C1 segment of cervical spinal cord (tissue), 14 donors: ENCODE measurements around the gene ZNF282.
A peak's percentile ranks its signal among the peaks of the same experiment; 100 is the strongest.

Source experiments
- DNase-seq, 14 donors: peaks; one replicate each; lab custom pipeline; 2025; lab: John Stamatoyannopoulos, UW

The ZNF282 gene

DNA sequence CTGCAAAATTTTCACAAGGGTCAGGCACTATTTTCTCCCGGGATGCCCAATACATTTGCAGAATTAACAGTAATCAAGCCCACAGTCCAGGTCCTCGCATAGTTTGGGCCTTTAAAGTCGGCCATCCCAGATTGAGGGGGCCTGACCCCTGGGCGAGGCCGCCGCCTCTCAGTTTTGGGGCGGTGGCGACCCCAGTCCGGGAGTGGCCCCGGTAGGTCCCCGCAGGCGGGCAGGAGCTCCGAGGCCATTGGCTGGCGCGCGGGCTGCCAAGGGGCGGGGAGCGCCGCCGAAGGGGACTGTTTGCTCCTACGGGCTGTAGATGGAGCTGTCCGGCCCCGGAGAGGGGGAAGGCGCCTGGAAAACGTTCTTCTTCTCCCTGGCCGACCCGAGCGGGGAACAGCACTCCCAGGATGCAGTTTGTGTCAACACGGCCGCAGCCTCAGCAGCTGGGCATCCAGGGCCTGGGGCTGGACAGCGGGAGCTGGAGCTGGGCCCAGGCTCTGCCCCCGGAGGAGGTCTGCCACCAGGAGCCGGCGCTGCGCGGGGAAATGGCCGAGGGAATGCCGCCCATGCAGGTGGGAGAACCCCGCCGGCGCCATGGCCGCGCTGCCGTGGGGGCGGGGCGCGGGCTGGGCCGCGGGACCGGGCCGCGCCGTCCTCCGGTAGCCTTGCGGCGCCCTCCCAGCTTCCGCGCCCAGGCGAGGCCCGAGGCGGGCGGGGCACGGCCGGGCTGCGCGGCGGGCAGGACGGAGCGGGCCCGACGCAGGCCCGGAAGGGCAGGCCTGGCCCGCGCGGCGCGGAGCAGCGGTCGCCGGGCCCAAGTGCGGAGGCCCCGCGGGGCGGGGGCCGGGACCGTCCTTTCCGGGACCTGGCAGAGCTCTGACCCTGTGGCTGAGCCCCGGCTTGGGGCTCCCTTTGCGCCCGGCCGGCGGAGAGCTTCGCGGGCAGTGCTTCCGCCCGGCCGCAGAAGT, at the start of gene ZNF282:
TSS of gene ZNF282 (plus strand) at position 367 of the 971 bp plus-strand sequence. CDS start at position 411, 44 bp downstream.
- DNase-seq, result peak; percentile 46 to 88 (median 82)

DNA sequence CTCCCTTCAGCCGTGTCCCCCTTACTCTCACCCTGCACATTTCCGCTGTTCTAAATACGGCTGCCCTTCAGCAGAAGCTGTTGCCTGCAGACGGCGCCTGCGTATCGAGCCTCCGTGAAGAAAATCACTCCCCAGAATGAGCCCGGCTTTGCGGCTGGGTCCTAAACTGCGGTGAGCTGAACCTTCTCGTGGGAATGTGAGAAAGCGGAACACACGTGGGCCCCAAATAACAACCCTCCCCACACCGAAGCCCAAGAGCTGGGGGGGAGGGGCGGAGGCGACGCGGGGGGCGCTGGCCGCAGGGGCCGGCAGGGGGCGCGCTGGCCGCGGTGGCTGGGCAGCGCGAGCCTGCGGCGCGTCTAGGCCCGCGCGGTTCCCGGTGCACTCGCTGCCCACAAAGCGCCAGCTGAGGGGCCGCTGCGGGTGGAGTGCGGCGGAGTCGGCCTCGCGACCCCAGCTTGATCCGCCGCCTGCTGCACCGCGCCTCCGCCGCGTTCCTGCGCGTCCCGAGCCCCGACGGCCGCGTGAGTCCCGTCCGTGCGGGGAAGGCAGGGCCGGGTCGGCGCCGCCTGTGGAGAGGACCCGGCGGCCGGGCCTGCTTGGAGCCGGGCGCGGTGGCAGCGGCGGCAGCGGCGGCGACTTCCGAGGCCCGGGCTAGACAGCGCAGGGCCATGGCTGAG, 48.1 kb upstream of the ZNF282 start, which contains the start of gene ZNF398:
TSS of gene ZNF398 (plus strand) at position 382 of the 680 bp plus-strand sequence. CDS start at position 672, 290 bp downstream.
- peak; percentile 13 to 87 (median 67) for DNase-seq

DNA sequence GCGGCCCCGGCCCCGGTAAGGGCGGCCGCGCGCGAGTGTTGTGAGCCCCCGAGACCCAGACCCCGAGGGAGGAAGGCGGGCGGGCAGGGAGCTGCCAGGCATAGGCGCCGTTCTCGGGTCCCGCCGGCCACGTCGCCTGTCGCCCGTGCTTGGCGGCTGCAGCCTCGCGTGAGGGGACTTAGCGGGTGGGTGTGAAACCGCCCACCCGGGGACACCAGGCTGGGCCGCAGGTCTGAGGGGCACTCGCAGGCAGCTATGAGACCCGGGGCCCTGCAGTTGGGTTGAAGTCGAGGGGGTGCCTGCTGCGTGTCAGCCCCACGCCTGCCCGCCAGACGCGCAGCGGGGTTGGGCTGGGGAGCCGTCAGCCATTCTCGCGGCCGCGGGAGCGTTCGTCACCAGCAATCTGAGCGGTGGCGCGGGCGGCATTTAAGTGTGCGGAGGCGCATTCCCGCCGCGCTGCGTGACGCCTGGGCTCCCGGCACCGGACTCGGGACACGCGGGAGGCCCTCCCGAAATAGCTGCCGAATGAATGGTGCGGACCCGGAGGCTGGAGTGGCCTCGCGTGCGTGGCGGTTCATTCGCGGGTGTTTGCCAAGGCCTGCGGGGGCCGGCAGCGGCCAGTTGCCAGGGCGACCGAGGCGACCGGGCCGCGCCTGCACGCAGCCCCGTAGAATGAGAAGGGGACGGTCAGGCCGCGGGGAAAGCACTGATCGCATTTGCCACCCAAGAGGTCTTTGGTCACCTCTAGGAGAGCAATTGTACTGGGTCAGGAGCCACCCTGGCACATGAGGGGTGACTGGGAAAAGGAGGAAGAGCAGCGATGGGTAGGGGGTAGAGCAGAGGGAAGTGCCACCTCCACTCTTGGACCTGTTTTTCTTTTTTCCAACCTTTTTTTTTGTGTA, 47.3 kb upstream of the ZNF282 start:
- peak in 12 of 14 donors; percentile 10 to 76 (median 52) for DNase-seq

DNA sequence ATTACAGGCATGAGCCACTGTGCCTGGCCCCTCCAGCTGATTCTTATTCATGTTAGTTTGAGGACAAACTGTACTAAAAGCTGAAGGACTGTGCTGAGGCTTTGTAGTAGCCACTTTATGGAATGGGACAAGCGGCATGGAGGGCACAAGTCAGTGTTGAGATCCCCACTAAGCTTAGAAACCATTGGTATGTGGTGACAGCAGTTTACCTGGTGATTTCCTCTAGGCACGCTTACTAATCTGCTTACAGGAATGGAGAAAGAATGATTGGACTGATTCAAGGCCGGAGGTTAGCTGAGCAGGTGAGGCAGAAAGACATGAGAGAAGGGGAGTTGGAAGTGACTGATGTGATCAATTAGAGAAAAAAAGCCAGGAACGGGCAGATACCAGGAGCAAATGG, 44.4 kb upstream of the ZNF282 start:
- no peak for DNase-seq

DNA sequence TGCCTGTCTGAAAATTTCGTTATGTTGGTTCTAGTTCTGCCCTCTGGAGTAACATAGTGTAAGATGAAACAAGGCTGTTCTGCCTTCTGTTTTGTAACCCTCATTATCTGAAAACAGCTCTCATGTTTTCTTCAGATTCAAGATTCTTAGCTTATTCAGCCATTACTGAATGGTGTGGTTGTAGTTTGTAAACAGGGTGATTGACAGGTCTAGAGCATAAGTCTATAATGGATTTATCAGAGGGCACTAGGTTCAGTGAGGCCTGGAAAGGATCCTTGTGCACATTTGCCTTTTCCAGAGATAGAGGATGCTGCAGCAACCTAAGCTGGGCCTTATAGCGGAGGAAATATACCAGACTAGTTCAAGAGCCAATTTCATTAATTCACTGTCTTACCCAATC, 42.0 kb upstream of the ZNF282 start:
- no peak for DNase-seq

DNA sequence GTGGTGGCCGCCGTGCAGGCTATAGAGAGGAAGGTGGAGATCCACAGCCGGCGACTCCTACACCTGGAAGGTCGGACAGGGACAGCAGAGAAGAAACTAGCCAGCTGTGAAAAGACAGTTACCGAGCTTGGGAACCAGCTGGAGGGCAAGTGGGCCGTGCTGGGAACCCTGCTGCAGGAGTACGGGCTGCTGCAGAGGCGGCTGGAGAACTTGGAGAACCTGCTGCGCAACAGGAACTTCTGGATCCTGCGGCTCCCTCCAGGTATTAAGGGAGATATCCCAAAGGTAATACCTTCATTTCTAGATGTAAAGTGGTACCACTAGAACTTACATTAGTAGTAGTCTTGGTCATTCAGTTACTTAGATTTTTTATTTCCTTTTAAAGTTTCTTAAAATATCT, 41.3 kb upstream of the ZNF282 start:
- no peak for DNase-seq

DNA sequence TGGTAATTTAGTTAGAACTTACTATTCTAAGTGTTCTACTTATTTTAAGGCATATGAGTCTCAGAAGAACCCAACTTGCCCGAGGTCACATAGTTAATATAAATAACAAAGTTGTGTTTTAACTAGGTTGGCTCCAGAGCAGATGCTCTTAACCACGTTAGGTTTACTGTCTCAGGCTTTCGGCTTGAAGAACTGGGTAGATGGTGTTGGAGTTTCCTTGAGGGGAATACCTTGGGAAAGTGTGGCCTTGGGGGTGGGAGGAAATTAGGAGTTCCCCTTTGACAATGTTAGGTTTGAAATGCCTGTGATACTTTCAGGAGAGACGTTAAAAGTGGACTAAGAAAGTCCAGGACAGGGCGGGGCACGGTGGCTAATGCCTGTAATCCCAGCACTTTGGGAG, 38.4 kb upstream of the ZNF282 start:
- no peak for DNase-seq

DNA sequence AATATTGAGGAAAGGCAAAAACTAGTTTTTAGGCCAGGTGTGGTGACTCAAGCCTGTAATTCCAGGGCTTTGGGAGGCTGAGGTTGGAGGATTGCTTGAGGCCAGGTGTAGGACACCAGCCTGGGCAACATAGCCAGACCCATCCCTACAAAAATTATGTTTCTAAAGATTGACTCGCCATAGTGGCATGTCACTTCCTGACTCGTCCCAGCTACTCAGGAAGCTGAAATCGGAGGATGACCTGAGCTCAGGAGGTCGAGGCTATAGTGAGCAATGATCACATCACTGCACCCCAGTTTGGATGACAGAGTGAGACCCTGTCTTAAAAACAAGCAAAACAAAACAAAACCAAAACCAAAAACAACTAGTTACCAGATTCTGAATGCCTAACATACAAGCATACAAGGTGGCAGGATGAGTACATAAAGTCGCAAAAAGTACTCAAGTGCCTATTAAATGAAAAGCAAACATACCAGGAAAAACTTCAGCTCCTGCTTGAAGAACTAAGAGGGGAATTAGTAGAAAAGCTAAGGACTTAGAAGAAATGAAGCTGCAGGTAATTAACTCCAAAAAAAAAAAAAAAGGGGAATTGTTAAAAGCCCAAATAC, 34.0 kb upstream of the ZNF282 start:
- DNase-seq, result no peak

DNA sequence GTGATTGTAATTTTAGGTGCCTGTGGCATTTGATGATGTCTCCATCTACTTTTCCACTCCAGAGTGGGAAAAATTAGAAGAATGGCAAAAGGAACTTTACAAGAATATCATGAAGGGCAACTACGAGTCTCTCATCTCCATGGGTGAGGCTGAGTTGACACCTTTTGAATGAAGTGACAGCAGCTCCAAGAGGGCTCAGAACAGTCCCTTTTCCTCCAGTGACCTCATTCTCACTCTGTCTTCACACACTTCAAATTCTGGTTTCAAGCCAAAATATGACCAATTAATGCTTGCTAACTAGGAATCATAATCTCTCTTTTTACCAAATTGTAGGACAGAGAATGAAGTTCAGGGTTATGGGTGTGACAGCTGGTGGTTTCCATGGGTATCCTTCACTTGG, 29.2 kb upstream of the ZNF282 start:
- no peak for DNase-seq

DNA sequence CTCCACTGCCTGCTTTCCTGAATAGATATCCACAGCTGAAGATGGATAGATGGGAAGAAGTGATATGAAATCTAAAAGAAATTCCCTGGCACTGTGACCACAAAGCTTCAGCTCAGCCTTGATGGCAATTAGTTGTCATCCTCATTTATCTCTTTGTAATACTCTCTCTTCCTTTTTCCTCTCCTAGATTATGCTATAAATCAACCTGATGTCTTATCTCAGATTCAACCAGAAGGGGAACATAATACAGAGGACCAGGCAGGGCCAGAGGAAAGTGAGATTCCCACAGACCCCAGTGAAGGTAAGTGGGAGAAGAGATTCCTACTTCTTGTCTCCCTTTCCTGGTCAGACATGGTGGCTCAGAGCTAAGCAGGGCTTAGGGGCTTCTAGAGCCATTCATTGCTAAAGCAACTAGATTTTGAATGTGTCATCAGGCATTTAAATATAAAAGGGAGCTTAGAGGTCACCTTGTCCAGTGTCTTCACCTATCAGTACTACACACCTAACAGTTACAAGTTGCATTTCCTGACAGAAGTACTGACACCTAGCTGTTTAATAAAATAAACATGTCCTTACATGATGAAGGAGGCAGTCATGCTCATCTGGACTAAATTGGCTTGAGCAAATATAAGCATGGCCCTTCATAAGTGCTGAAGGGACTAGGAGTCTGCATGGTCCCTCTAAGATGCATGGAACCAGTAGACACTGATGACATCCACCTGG, 28.6 kb upstream of the ZNF282 start:
- no peak for DNase-seq

DNA sequence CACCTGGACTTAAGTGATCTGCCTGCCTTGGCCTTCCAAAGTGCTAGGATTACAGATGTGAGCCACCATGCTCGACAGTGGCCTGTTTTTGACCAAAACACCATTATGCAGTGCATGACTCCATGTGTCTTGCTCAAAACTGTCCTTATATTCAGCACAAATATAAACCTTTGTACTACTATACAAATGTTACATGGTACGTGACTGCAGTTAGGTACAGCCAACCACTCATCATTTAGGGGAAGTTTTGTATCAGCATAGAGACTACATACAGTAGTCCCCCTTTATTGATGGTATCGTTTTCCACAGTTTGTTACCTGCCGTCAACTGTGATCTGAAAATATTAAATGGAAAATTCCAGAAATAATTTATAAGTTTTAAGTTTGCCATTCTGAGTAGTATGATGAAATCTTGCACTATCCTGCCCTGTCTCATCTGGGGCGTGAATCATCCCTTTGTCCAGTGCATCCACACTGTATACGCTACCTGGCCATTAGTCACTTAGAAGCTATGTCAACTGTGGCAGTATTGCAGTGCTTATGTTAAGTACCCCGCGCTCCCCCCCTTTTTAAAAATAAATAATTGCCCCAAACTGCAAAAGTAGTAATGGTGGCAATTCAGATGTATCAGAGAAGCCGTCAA, 23.3 kb upstream of the ZNF282 start:
- DNase-seq, result no peak

DNA sequence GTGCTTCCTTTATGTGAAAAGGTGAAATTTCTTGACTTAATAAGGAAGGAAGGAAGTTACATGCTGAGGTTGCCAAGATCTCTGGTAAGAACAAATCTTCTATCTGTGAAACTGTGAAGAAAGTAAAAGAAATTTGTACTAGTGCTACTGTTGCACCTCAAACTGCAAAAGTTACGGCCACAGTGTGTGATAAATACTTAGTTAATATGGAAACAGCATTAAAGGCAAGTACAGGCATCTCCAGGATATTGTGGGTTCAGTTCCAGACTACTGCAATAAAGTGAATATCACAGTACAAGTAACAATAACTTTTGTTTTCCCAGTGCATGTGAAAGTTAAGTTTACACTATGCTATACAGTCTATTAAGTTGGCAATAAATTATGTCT, 22.8 kb upstream of the ZNF282 start:
- no peak for DNase-seq

DNA sequence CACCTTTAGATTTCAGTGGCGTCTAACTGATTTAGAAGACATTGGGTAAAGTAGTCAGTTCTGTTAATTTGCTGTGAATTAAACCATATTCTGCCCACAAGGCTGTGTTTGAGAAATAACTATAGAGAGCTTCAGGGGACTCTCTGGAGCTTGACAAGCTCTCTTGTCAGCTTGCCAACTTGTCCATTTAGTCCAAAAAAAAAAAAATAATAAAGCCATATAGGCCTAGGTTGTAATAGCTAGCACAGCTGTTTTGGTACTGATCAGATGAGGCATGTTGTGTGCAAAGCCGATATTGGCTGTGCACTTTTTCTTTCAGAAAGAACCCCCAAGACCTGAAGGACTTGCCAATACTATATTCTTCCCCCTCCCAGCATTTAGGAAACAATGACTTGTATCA, 20.2 kb upstream of the ZNF282 start:
- DNase-seq, result no peak

DNA sequence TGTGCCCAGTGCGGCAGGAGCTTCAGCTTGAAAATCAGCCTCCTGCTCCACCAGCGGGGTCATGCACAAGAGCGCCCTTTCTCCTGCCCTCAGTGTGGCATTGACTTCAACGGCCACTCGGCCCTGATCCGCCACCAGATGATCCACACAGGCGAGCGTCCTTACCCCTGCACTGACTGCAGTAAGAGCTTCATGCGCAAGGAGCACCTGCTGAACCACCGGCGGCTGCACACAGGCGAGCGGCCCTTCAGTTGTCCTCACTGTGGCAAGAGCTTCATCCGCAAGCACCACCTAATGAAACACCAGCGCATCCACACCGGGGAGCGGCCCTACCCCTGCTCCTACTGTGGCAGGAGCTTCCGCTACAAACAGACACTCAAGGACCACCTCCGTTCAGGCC, 16.1 kb upstream of the ZNF282 start:
- DNase-seq, result no peak

DNA sequence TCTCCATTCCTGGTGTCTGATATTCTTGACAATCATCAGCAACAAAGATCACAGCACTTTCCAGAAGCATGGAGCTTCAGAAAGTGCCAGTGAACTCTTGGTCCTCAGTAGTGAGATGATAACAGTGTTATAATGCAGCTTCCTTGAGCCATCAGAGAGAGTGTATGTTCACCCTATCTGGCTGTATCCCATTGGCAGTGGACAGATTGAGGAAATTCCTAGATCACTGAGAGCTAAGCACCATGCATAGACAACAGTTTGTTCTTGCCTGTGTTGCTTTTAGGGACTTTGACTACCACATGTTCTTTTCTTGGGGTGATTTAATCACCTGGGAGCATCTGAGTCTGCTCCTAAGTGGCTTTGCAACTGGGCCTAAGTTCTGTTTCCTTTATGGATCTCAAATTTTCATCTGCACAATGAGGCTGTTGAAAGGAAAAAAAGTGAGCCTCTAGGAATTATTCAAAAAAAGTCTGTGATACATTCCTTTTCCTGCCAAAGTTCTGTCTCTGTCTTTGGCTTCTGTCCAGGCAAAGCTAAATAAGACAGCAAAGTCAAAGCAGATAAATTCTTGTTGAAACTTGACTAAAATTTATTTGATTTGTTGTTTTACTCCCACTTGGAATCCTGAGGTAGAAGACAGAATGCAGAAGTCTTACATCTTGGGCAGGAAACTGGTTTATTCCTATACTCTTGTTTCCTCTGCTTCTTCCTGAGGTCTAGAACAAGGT, 14.5 kb upstream of the ZNF282 start:
- no peak for DNase-seq

DNA sequence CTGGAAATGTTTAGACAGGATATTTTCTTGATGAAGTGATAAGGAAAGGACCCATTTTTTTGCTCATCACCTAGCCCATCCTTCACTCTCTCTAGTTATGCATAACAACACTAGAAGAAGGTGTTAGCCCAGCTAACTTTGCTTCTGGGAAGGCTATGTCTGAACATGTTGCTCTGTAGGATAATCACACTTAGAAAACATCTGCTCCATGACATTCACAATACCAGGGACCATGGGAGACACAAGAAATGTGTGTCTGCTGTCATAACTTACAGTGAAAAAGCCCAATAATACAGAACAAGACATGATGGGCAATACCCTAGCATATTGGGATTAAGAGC, 13.9 kb upstream of the ZNF282 start:
- DNase-seq, result no peak

DNA sequence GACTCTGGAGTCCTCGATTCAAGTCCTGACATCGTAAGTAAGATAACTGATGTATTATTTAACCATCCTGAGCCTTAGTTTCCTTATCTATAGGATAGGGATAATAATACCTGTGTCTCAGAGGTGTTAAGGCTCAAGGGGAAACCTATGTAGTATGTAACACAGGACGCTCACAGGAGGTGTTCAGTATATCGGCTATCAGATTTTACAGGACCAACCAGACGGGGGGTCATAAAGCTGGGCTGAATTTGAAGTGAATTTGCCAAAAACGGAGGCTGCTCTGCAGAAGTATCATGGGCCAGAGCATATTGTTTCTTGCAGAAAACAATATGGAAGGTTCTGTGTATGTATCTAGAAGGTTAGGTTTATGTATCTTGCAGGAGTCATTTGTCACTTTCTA, 11.1 kb upstream of the ZNF282 start:
- no peak for DNase-seq

DNA sequence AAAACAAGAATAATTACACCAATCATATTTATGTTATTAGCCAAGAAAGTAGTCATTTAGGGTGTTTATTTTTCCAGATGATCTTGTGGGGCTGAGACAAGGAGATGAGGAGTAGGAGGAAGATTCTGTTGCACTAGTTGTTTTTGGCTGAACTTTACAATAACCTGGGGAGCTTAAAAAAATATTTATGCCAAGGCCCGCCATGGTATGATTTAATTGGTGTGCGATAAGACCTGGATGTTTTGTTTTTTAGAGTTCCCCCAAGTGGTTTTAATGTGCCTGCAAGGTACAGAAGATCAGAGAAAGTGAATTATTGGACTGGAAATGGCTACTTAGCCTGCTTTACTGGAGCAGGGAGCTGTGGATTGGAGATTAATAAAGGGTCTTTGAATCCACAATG, 7.1 kb upstream of the ZNF282 start:
- no peak for DNase-seq

DNA sequence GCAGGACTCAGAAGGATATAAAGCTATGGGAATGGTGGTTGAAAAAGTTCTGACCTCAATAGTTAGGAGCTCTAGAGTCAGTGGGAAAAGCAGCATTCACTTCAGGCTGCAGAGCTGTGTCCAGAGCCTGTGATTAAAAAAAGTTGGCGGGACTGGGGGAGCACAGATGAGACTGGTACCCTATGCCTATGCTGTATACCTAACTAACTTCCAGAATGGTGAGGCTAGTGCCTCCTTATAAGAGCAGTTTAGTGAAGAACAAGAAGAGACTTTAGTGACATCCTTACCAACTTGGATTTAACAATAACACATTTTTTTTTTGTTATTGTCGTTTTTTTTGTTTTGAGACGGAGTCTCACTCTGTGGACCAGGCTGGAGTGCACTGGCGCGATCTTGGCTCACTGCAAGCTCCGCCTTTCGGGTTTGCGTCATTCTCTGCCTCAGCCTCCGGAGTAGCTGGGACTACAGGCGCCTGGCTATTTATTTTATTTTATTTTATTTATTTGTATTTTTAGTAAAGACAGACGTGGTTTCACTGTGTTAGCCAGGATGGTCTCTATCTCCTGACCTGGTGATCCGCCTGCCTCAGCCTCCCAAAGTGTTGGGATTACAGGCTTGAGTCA, 6.6 kb upstream of the ZNF282 start:
- no peak for DNase-seq
